ENCODE results near the gene TMEM187.
A peak's percentile ranks its signal among the peaks of the same experiment; 100 is the strongest.

TMEM187 gene

GRCh38 chrX:154020536-154021115 lies 48.1 kb downstream of the TMEM187 start:
- DNase-seq, result no peak

DNA sequence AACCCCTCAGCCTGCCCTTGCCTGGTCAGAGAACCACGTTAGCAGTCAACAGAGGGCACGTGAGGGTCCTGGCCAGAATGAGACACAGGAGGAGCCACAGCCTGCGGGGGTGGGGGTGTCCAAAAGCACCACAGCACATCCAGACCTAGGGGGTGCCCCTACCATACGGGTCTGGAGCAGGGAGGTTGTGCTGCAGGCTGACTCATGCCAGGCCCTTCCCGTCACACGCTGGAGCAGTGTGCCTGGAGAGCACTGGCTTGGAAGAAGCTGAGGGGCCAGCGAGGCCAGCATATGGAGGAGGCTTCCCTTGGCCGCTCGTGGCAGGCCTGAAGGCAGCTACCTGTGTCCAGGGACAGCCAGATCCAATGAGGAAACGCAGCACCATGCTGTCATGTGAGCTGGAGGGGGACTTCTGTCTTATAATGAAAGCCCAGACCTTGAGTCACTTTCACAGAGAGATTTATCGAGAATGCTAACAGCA lies 48.6 kb downstream of the TMEM187 start:
- peak in 2 of 14 donors; percentile 46 to 76 for DNase-seq

DNA sequence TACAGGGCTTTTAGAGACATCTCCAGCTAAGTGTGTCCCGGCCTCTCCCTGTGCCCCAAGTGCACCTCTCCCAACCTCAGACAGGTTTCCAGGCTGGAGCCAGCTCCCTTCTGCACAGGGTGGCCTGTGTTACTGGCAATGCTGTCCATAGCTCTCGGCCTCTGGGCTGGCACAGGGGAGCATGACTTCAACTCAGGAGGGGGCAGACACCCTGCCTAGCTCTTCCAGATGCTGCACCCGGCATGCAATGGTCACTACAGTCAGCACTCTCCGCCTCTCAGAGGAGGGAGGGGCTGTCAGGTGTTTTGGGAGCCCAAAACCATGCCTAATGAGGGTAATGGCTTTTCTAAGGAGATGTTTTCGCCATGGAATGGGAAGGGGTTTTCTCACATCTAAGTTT lies 49.6 kb downstream of the TMEM187 start:
- no peak for DNase-seq

GRCh38 chrX:154023276-154024000 lies 50.9 kb downstream of the TMEM187 start:
- DNase-seq, result no peak

- DNase-seq, result no peak
Observed at GRCh38 chrX:154024271-154024670, 51.7 kb downstream of the TMEM187 start.

GRCh38 chrX:154025230-154025629 lies 52.7 kb downstream of the TMEM187 start:
- DNase-seq, result no peak

DNA sequence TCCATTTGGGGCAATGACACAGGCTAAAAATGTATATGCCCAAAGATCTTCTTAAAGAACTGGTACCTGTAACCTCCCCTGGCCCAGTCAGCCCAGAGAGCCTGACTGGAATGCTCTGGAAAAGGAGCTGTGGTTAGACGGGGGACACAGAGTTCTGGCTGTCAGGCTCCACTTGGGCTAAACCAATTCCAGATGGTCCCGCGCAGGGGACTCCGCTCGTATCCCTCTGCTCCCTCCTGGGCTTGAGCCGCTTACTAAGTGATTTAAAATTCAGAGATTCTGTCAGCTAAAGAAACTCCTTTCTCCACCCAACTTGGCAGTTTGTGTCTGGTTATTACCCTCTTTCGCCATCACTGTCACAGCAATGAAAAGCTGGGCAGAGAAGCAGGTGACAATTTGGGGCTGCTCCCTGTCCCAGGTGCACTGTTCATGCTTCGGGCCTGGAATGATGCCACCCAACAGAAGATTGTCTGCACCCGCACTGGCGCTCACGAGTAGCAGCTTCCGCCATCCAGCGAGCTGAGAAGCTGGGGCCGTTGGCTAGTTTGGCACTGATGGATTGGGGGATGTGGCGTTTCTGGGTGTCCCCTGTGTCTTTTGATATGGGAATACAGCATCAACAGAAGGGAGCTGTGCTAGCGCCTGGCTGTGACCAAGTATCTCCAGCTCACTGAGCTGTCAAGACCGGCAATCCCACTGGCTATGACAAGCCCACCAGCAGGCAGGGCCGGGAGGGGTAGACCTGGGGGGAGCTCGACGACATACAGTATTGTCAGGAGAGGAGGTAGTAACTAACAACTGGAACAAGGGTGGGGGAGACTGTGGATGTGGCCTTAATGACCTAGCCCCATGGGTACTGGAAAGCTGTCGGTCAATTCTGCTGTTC lies 53.8 kb downstream of the TMEM187 start:
- DNase-seq, result peak in 1 of 14 donors; percentile 65

- no peak for DNase-seq
Observed at GRCh38 chrX:154027022-154027402, 54.5 kb downstream of the TMEM187 start.

DNA sequence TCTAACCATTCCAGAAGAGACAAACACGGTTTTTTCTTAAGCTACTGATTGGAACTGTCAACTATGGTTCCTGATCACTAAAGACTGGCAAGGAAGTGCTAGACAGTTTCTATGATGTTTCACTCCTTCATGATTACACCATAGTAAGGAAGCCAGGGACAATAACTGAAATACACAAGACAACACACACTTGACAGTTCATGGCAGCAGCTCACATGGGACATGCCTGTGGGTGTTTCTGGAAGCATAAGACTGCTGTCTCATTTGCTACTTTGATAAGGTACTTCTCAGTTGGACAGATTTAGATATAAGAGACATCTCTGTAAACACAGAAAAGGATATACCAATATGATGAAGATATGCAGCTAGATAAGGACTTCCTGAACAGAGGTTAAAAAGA lies 55.4 kb downstream of the TMEM187 start:
- DNase-seq, result no peak

DNA sequence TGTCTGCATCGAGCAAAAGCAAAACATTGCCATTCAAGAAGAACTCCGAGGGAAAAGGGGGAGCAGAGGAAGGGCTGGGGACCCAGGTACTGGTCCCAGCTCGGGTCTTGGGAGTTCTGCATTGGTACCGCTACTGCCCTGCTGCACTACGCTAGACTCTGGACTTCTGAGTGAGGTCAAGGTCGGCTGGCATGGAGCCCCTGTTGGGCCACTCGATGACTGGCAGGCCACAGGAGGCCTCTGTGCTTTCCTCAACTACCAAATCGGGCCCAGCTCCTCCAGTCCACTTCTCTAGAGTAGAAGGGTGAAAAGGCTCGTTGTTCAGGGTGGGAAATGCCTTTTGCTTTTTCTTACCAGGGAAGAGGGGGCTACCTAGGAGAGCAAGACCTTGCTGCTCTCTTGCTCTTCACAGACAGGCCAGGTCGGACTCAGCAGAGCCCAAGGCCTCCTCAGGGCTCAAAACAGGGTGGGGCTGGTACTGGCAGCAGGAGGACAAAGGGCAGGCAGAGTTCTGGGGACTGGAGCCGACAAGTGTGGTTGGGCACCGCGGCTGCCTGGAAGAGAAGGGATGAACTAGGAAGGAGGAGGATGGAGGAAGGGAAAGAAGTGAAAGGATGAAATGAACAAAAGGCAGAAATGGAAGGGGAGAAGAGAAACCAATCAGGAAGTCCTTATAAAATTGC lies 56.1 kb downstream of the TMEM187 start:
- no peak for DNase-seq

GRCh38 chrX:154029439-154029838 lies 56.9 kb downstream of the TMEM187 start:
- no peak for DNase-seq

GRCh38 chrX:154030266-154030665 lies 57.7 kb downstream of the TMEM187 start:
- peak in 1 of 14 donors; percentile 34 for DNase-seq

DNA sequence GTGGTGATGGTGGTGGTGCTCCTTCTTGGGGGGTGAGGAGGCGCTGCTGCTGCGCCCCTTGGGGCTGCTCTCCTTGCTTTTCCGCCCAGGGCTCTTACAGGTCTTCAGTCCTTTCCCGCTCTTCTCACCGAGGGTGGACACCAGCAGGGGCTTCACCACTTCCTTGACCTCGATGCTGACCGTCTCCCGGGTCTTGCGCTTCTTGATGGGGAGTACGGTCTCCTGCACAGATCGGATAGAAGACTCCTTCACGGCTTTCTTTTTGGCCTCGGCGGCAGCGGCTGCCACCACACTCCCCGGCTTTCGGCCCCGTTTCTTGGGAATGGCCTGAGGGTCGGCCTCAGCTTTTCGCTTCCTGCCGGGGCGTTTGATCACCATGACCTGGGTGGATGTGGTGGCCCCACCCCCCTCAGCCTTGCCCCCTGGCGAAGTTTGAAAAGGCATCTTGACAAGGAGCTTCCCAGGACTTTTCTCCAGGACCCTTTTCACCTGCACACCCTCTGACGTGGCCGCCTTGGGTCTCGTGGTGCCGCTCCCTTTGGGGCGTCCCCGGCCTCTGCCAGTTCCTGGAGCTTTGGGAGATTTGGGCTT lies 58.3 kb downstream of the TMEM187 start:
- DNase-seq, result no peak

DNA sequence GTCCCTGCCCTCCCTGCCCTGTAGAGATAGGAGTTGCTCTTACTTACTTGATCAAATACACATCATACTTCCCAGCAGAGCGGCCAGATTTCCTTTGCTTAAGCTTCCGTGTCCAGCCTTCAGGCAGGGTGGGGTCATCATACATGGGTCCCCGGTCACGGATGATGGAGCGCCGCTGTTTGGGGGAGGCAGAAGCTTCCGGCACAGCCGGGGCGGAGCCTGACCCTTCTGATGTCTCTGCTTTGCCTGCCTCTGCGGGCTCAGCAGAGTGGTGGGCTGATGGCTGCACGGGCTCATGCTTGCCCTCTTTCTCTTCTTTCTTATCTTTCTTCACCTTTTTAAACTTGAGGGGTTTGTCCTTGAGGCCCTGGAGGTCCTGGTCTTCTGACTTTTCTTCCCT lies 59.6 kb downstream of the TMEM187 start:
- no peak for DNase-seq

DNA sequence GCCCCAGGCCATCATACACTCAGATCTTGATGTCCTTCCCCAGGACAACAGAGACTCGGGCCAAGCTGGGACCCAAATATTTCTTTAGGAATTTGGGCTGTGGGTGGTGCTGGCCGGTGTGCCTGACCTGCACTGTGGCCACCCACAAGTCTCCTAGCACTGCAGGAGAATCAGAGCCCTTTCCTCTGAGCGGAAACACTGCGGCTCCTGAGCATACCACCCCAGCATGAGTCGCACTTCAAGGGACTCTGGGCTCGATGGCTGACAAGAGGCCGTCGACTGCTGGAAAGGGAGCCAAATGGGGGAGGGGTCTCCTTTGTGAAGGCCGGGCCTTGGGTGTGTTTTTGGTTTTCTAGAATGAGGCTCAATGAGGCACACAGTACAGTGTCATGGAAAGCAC lies 60.1 kb downstream of the TMEM187 start:
- DNase-seq, result no peak
